Retinal pigment epithelial cell (primary cell): ENCODE results near the gene PPP1R13B.

ENCODE experiments used
- DNase-seq: peaks from one replicate; pipeline ENCODE4 v3.0.0-alpha.2; 2010; ENCODE audit warnings: low read depth
- H3K4me3 ChIP-seq: 2 replicates; pipeline ENCODE4 v1.5.1; 2011; ENCODE audit warnings: mild to moderate bottlenecking, low read length, control low read depth, moderate library complexity
- TF ChIP-seq, protein P1 (sequence below): conservative IDR thresholded peaks from 2 replicates; pipeline ENCODE4 v1.5.1; 2011; ENCODE audit warnings: low read depth, low read length, control low read depth, inconsistent platforms

The PPP1R13B gene

DNA sequence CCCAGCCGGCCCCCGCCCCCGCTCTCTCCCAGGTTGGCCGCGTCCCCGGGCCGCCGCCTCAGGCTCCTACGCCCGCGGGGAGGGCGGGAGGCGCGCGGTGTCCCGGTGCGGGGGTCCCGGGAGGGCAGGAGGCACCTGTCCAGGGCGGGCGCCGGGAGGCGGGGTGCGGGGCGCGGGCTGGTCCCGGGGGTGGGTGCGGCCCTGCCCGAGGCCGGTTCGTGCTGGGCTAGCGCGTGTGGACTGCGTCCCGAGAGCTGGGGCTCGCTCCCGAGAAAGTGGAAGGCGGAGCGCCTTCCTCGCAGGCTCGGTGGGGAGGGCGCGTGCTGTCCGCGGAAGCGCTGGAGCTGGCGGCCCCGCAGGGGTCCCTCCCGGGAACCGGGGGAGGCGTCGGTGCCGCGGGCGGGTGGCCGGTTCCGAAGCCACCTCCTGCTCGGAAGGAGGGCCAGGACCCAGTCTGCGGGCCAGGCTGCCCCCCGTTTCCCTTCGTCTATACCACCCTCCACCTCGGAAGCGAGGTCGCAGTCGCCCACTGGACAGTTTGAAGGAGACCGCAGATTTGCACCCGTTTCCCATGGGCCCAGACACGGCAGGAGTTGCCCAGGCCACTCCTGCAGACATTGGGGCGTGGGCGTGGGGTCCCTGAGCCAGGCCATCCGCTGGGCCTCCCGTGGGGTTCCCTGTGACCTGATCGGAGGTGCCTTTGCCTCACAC, 131.1 kb downstream of the PPP1R13B start:
- TF ChIP-seq, protein P1, sequence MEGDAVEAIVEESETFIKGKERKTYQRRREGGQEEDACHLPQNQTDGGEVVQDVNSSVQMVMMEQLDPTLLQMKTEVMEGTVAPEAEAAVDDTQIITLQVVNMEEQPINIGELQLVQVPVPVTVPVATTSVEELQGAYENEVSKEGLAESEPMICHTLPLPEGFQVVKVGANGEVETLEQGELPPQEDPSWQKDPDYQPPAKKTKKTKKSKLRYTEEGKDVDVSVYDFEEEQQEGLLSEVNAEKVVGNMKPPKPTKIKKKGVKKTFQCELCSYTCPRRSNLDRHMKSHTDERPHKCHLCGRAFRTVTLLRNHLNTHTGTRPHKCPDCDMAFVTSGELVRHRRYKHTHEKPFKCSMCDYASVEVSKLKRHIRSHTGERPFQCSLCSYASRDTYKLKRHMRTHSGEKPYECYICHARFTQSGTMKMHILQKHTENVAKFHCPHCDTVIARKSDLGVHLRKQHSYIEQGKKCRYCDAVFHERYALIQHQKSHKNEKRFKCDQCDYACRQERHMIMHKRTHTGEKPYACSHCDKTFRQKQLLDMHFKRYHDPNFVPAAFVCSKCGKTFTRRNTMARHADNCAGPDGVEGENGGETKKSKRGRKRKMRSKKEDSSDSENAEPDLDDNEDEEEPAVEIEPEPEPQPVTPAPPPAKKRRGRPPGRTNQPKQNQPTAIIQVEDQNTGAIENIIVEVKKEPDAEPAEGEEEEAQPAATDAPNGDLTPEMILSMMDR = no peak
- DNase-seq = no peak
- peak overlapping the region; percentile 64 for H3K4me3 ChIP-seq

DNA sequence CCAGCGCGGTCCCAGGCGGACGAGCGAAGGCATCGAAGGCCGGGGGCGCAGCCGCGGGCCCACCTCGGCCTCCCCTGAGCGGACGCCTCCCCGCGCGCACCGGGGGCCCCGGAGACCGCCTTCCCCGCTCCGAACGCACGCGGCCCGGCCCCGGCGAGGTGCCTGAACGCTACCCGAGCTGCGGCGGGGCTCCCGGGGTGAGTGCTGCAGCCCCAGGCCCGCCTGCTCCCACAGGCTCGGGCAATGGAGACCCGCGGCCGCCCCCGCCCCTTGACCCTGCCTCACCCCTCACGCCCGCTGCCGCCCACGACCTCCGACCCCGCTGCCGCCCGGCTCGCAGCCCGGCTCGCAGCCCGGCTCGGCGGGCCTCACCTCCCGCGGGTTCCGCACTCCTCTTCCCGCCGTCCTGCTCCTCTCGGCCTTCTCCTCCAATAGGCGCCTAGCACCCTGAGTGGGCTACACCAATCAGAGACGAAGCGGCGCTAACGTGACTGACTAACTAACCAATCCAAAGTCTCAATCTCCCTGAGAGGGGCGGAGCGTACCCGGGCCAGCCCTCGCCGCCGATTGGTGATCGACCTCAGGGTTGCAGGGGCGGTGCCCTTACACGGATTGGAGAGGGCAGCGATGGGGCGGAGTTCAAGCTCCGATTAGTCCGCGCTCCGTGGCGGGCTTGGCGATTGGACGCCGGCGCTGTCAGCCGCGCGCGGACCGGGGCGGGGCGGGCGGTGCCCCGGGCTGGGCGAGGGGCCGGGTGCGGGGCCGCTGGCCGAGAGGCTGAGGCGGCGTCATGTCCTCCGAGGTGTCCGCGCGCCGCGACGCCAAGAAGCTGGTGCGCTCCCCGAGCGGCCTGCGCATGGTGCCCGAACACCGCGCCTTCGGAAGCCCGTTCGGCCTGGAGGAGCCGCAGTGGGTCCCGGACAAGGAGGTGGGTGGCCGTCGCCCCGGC, 132.0 kb downstream of the PPP1R13B start, which contains the start of the genes XRCC3 and ZFYVE21:
XRCC3 (minus strand) TSS at position 400 of the 949 bp plus-strand sequence. CDS start 4,364 bp downstream, outside the sequence.
ZFYVE21 (plus strand) TSS at position 759 of the 949 bp plus-strand sequence; CDS start at position 791, 32 bp downstream.
- DNase-seq = peak; percentile 96
- peak within 1 kb of the TSS; percentile 64 for H3K4me3 ChIP-seq
- TF ChIP-seq, protein P1 = no peak

DNA sequence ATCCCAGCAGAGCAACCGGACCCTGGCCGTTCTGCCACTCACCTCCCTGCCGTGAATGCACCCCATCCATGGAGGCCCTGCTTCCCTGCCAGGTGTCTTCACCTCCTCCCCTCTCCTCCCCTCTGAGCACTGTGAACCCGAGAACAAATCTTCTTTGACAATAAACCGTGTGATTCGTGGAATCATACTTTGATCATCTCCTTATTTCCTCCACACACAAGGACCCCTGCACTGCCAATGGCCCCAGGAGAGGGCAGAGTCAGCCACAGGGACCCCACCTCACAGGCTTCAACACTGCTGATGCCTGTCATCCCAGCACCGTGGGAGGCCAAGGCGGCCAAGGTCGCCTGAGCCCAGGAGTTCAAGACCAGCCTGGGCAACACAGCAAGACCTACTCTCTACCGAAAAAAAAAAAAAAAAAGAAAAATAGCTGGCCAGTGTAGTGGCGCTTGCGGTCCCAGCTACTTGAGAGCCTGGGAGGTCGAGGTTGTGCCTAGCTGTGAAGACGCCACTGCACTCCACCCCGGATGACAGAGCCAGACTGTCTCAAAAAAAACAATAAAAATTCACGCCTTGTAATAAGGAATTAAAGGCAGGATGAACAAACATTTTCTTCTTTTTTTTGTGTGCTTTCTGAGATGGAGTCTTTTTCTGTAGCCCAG, 133.2 kb downstream of the PPP1R13B start:
- TF ChIP-seq, protein P1 = no peak
- peak overlapping the region; percentile 37 for H3K4me3 ChIP-seq
- DNase-seq = no peak

- no peak overlapping the region for H3K4me3 ChIP-seq
- TF ChIP-seq, protein P1 = no peak
- no peak for DNase-seq
Measured at GRCh38 chr14:103713304-103714062, 133.9 kb downstream of the PPP1R13B start.

GRCh38 chr14:103712633-103713247, 134.6 kb downstream of the PPP1R13B start:
- no peak for DNase-seq
- H3K4me3 ChIP-seq = no peak overlapping the region
- TF ChIP-seq, protein P1 = no peak
